CD1c-positive myeloid dendritic cell (primary cell): ENCODE data around the gene PRRX2.
"Not testable (repeated sequence)": the region's sequence is repeated elsewhere in the genome, so short reads cannot be mapped to it uniquely, and the experiment has no call there.

Source experiments
- DNase-seq: peaks from one replicate; pipeline ENCODE4 v3.0.0-alpha.2; 2016; ENCODE audit errors: extremely low spot score

Gene PRRX2

DNA sequence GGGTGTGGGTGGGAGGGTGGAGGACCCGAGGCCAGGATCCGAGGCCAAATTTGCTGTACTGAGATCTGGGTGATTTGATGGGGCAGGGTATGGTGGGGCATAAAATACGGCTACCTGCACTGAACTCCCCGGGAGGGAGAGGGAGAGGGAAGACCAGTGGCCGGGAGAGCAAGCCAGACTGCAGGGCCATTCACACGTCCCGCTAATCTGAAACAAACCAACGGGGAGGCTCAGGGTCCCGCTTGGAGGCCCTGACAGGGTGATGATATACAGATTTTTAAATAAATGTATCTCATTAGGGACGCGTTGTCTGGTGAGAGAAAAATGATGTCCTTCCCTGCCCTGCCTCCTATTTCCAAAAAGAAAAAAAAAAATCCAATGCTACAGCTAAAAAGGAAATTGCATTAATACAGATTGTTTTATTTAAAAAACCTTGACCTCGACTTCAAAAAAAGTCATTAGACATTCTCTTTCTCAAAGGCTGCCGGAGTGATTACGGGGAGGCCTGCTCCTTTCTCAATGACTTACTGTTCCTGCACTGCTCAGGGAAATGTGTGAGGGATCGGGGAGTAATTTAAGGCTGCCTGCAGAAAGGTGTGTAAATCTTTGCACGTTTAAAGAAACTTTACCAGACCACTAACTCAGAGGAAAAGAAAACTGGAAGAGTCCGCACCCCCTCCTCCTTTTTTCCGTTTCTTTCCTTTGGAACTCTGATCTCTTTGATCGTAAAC lies 11.5 kb upstream of the PRRX2 start:
- no peak for DNase-seq

DNA sequence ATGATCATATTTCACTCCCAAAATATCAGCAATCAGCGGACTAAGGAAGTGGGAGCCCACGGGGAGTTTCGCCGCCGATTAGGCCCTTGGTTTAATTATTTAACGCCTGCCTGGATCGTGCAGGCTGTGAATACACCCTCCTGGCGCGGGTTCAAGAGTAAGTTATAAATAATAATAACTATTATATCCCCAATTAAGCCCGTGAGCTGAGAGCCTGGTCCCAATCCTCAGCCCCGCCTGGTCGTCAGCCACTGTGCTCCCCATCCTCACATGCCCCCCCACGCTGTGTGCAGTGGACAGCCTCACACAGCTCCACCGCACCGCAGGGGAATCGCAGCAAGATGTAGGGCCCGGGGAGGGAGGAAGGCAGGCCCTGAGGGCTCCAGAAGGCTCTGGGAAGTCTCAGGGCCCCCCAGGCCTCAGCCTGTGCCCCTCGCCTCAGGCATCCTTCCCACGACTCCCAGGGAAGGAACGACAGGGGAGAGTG lies 10.8 kb upstream of the PRRX2 start:
- DNase-seq = no peak

DNA sequence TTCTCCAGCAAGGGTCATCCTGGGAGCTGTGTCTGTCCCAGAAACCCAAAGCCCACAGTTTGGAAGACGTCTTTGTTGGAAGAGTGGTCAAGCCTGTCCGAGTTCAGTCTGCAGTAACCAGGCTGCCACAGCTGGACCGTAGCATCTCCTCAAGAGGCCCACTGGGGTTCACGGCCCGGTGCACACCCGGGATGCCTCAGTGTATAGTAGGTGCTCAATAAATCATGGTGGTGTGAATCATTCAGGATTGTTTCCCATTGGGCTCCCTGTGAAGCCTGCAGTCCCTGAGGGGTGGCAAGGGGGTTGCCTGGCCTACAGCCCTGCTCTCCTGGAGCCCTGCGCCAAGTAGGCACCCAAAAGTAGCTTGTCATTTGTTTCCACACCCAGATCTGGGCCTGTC lies 10.3 kb upstream of the PRRX2 start:
- no peak for DNase-seq

DNA sequence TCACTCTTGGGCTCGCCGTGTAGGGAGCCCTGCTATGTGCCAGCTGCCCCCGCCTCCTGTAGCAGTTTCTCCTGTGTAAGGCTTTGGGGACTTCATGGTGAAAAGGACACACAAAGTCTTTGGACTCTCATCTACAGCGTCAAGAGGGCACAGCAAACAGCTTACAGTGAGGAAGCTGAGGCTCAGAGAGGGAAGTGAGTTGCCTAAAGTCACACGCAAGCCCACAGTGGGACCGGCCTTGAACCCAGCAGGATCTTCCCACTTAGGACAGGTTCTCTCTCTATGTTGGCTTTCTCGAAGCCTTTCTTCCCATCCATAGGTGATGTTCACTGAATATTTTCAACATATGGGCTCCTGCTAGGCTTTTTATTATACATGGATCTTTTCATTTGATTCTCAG lies 9.8 kb upstream of the PRRX2 start:
- DNase-seq = peak; percentile 41

DNA sequence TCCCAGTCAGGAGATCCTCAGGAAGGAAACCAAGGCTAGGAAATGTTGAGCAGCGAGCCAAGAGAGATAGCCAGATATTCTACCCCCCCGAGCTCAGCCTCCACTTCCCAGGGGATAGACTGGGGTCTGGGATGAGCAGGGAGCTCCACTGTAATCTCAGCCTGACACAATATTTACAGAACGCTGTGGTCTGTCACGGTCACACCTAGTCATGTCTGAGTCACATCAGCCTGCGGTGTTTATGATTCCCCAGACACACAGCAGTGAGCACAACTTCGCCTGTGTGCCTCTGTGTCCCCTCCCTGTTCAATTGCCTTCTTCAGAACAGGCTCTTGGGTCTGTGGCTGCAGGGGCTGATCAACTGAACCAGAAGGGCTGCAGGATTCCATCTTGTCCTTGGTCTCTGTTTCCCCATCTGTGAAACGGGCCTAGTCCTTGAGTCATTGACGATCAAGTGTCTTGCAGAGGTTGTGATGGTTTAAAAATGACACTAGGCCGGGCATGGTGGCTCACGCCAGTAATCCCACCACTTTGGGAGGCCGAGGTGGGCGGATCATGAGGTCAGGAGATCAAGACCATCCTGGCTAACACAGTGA lies 8.6 kb upstream of the PRRX2 start:
- no peak for DNase-seq

DNA sequence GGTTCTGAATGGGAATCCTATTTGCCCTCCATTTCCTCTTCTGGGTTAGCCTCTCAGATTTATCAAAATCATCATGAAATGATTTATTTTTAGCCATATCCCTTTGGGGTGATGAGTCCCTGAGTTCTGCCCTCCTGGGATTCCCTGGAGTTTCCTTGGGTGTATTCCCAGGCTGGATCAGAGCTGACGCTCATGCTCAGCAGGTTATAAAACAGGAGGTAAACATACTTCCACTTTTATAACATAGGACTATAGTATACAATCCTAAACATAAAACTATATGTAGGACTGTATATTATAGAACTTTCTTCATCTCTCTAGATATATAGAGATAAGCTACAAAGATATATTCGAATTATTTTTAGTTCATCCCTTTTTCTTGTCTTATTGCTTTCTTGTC lies 4.4 kb upstream of the PRRX2 start:
- no peak for DNase-seq

DNA sequence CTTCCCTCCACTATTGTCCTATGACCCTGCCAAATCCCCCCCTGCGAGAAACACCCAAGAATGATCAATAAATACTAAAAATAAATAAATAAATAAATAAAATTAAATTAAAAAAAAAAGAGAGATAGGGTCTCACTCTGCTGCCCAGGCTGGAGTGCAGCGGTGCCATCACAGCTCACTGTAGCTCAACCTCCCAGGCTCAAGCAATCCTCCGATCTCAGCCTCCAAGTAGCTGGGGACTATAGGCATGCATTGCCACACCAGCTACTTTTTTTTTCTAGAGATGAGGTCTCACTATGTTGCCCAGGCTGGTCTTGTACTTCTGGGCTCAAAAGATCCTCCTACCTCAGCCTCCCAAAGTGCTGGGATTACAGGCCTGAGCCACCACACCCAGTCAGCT lies 3.2 kb upstream of the PRRX2 start:
- not testable (repeated sequence) for DNase-seq

DNA sequence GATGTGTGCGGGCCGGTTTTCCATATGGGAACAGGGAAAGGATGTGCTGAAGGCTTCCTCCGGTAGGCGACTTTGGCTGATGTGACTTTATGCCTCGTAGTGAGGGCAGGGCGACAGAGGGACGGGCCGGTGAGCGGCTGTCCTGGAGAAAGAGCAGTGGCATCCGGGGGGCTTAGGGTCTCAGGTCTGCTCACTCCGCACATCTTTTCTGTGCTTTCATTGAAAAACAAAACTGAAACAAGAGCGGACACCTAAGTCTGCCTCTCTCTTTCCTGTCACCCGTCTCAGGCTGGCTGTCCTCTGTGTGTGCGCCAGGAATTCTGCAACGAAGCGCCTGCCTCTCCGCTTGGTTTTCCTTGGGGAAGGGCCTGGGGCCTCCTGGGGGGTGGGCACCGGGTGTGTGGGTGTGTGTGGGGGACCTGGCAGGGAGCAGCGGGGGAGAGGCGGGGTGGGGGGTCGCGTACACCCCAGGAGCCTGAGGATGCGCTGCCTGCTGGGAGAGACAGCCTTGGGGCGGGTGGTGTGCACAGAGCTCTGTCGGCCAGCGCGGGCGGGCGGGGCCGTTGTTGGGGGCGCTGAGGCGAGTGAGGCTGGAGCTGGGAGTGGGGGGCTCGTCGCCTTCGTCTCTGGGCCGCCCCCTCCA lies 580 bp upstream of the PRRX2 start:
- DNase-seq = no peak

DNA sequence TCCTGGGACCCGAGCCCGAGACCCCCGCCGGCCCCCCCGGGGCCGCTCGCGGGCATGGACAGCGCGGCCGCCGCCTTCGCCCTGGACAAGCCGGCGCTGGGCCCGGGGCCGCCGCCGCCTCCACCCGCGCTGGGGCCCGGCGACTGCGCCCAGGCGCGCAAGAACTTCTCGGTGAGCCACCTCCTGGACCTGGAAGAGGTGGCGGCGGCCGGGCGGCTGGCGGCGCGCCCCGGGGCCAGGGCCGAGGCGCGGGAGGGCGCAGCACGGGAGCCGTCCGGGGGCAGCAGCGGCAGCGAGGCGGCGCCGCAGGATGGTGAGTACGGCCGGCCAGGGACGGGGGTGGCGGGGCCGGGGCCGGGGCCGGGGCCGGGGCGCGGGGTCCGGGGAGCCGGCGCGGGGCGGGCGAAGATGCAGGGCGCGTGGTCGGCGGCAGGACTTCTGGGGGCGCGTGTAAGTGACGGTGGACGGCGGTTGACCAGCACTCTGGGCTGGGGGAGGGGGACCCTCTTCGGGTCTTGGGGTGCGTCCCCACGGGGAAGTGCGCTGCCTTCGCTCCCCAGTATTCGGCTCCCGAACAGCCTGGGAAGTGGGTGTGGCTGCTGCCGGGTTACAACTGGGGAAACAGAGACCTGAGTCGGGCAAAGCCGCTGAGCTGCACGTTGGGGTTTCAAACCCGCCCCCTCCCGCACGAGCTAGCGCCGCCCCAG lies 520 bp downstream of the PRRX2 start:
- DNase-seq = no peak

DNA sequence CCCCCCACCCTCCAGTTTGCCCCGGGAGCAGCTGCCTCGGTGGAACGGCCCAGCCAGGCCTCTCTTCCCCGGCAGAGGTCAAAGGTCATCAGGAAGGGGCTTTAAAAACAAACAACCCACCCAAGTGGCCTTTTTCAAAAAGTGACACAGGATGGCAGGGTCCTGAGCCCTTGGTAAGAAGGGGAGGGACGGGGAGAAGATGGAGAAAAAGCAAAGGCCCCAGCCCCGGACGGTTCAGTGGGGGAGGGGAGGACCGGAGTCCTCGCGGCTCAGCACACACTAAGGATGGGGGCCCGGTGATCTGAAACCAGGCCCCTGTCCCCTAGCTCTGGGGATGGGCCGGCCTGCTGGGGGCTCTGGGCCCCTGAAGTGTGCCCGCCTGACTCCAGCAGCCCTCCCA lies 1.1 kb downstream of the PRRX2 start:
- no peak for DNase-seq

DNA sequence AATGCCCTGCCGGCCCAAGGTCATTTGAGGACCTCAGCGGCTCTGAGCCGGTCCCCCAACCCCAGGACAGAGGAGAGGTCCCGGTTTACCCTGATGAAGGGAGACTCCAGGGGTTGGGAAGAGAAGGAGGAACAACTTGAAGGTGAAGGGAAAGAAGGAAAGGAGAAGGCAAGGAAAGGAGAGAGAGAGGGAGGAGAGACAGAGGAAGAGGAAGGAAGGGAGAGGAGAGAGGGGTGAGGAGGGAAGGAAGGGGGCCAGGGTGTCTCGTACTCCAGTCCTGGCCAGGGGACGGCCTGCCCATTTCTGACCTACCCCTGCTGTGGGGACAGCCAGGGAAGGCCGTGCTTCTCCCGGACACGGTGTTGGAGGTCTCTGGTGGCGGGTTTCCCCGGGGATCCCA lies 1.9 kb downstream of the PRRX2 start:
- no peak for DNase-seq

DNA sequence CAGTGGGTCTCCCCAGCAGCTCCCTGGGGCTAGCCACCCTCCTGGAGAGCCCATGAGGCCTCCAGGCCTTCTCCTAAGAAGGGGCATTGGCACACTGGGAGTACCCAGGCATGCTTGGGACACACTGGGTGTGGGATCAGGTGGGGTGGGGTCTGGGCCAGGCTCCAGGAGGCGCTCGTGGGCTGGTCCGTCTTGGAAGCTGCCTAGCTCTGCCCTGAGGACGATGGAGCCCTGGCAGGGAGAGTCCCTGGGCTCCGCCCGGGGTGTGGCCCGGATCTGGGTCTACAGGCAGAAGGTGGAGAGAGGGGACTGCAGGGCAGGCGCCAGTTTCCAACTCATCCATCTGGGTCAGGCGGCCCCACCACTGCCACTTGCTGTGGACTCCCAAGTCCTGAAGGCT lies 2.4 kb downstream of the PRRX2 start:
- DNase-seq = no peak

DNA sequence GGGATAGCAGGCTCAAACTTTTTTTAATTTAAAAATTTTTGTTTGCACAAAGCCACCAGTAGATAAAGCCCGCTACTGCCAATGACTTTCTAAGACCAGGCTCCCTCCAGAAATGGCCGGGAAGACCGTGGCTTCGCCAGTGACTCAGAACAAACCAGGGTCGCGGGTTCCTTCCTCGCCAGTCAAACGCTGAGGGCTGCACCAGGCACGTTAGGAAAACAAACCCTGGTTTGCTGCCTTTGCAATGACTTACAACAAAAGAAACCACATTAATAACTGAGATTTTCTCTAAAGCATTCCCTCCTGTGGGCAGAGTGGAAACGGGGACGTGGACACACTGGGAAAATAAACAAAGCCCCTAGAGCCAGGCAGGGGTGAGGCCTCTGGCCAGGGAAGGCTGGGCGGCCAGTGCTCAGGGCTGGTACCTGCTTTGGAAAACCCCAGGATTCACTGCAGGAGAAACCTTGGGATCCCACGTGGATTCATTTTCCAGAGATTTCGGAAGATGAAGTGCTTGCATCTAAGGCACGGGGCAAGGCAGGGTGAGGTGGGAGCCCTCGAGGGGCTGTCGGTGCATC lies 3.8 kb downstream of the PRRX2 start:
- DNase-seq = no peak

DNA sequence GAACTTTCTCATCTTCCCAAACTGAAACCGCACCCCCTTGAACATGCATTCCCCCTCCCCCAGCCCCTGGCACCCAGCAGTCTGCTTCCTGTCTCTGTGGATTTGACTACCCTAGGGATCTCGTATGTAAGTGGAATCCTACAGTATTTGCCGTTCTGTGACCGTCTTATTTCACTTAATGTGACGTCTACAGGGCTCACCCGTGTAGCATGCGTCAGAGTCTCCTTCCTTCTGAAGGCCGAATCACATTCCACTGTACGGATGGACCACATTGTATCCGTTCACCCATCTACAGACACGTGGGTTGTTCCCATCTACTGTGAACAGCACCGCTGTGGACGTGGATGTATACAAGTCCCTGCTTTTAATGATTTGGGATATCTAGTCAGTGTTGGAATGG lies 4.5 kb downstream of the PRRX2 start:
- DNase-seq = no peak

DNA sequence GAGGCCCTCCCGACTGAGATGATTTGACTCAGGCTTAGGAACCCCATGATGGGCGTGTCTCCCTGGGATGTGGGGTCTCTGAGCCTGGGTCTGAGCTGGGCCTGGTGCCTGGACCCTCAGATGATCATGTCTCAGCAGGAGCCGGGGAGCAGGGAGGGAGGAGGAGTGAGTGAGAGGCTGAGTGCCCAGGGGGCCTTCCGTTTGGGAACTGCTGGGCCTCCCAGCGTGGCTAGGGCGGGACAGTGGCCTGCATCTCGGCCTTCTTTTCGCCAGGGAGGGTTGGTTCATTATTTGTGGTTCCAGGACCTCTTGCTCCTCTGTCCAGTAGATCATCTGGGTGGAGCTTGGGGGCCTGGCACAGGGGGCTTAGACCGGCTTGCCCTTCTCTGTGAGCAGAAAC lies 5.6 kb downstream of the PRRX2 start:
- DNase-seq = no peak

DNA sequence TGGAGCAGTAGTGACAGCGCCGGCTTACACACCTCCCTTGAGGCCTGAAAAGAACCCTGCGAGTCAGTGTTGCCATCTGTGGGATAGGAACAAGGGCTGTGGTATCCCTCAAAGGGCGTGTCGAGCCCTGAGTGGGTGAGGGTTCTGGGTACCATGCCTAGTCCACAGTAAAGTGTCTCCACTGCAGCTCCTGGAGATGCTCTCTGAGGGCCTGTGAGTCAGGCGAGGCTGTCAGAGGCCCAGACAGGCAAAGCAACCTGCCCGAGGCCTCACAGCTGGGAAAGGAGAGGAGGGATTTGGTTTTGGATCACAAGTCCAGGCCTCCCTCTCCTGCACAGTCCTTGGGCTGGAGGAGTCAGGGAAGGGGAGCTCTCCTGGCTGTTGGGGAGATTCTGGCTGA lies 6.1 kb downstream of the PRRX2 start:
- DNase-seq = no peak

DNA sequence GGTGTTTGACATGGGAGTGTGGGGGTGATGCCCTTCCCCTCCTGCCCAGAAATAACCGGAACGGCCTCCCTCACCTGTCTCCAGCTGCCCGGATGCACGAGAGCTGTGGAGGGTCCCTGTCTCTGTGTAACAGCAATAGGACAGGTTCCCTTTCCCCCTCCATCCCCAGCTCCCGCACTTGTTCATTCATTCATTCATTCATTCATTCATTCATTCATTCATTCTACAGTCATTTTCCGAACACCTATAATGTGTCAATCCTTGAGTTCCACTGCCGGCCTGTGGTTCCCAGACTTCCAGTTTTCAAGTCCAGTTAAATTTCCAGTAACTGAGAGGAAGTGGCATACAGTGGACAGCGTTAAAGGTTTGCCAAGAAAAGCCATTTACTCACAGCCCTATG lies 7.3 kb downstream of the PRRX2 start:
- DNase-seq = no peak

DNA sequence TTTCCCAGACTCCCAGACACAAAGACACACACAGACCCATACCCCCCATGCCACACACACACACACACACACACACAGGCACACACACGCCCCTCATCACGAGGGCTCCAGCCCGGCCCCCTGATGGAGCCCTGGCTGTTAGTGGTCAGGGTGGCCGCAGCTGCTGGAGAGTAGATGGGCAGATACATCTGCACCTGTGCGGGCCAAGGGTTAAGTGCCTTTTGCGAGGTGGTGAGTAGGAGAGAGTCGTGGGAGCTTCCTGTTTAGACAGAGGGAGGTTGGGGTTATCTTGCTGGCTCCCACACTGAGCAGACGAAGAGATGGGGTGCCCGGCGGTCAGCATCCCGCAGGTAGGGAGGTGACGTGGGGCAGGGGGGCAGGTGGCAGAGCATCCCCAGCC lies 8.2 kb downstream of the PRRX2 start:
- DNase-seq = no peak

DNA sequence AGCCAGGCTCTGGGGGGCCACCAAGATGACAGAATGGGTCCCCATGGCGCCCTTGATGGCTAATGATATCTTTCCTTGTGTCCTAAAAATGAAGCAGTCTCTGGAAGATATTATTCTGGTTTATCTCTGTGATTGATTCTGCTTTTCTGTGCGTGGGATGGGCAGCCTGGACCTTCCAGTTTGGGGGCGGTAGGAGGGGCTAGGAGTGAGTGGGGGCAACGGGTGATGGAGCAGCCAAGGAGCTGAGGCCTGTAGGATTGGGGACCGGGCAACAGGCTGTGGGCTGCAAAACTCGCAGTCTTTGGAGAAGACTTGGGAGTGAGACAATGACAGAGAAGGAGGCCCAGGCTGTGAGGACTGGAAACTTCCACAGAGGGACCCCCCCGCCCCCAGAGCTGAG lies 8.8 kb downstream of the PRRX2 start:
- DNase-seq = no peak

DNA sequence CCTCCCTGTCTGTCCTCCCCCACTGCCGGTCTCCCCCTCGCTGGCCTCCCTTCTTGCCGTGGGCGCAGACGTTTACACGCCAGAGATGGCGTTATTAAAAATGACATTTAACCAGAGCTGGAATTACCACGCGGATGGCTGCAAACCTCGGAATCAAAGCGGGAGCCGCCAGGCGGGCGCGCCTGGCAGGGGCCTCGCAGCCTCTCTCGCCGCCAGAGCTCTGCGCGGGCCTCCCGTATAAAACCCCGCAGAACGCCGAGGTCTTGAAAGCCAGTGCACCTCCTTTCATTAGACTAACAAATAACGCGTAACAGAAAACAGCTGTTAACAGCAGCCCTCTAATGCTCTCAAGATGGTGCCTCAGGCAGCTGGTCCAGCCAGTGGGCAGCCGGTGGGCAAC lies 10.2 kb downstream of the PRRX2 start:
- DNase-seq = no peak

DNA sequence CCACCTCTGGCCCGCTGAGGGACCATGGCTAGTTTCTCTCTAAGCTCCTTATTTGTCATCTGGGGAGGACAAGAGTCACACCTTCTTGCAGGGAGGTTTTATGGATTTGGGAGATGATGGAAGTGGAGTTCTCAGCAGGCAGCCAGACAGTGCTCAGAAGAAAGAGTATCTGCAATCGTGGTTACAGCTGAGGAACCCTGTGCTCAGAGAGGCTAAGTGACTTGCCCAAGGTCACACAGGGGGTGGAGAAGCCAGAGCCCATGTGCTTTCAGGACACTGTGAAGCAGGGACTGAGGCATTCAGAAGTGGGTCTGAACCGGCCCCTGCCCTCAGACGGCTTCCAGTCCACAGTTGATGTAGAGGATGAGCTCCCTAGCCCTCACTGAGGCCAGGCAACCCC lies 10.8 kb downstream of the PRRX2 start:
- no peak for DNase-seq

DNA sequence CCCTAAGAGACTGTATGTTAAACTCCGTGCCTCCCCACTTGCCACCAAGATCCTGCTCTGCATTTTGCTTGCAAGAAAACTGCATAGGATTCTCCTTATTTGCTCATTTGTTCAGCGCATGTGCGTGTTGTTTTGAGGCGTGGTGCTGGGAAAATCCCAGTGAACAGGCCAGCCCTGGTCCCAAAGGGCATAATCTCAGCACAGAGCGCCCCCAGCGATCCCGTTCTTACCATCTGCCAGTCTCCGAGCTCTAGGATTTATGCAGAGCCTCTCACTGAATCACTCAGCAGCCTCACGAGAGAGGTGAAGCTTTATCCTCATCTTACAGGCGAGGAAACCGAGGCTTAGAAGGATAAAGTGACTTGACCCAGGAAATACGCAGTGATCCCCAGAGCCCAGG lies 11.5 kb downstream of the PRRX2 start:
- no peak for DNase-seq
